ENCODE data around the gene DNAJB7.

The DNAJB7 gene

DNA sequence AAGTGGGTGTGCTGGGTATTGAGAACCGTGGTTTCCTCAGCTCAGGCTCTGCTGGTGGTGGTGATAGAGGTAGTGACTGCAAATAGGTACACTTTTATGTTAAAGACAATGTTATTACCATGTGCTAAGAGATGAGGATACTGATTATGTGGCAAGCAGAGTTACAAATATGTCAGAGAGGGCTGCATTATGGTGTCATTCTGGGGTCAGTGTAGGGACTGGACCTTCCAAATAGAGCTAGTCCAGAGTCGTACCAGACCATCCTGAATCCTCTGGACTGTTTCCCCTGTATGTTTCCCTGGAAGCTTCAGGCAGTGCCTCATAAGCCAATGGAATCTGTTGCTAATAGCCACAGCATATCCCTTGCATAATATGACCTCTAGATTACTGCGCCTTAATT lies at the start of gene DNAJB7:
Gene DNAJB7, minus strand, starts transcription at position 101 of the 400 bp plus-strand sequence. CDS start 119 bp downstream, outside the sequence.
- H3K27ac ChIP-seq: no peak within 1 kb of the TSS
- no peak for TF ChIP-seq ZFX (IDR thresholded peaks at IDR 0.05)
- TF ChIP-seq, protein P1, sequence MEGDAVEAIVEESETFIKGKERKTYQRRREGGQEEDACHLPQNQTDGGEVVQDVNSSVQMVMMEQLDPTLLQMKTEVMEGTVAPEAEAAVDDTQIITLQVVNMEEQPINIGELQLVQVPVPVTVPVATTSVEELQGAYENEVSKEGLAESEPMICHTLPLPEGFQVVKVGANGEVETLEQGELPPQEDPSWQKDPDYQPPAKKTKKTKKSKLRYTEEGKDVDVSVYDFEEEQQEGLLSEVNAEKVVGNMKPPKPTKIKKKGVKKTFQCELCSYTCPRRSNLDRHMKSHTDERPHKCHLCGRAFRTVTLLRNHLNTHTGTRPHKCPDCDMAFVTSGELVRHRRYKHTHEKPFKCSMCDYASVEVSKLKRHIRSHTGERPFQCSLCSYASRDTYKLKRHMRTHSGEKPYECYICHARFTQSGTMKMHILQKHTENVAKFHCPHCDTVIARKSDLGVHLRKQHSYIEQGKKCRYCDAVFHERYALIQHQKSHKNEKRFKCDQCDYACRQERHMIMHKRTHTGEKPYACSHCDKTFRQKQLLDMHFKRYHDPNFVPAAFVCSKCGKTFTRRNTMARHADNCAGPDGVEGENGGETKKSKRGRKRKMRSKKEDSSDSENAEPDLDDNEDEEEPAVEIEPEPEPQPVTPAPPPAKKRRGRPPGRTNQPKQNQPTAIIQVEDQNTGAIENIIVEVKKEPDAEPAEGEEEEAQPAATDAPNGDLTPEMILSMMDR (conservative IDR thresholded peaks at IDR 0.05): no peak

DNA sequence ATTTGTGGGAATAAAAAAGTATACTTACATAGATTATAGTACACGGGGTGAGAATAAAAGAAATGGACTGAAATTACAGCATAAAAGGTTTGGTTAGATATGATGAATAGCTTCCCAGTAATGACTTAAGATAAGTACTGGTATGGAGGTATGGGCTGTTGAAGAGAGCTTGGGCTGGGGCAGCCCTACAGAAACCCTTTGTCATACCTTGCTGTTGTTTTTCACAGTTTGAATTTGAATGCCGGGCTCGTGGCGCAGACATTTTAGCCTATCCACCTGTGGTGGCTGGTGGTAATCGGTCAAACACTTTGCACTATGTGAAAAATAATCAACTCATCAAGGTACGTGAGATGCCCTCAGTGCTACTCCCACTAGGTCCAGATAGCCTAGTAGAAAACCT lies 47.0 kb upstream of the DNAJB7 start:
- TF ChIP-seq, protein P1 (conservative IDR thresholded peaks at IDR 0.05): no peak
- TF ChIP-seq ZFX (IDR thresholded peaks at IDR 0.05): no peak

DNA sequence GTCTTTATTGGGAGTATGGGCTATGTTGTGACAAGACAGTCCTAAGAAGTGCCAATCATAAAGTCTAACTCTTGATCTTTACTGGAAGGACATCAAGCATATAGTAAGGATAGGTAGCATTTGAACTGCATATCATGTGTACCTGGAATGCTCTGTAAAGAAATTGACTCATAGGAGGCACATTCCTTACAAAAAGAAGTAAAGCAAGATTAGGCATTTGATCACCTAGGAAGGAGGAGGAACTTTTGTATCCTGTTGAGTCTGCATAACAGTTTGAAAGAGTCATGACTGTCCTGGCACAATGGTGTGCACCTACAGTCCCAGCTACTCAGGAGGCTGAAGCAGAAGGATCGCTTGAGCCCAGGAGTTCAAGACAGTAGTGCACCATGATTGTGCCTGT lies 42.2 kb upstream of the DNAJB7 start:
- no peak overlapping the region for H3K27ac ChIP-seq

More for the DNA sequence above, 47.0 kb upstream of the DNAJB7 start:
- no peak overlapping the region for H3K27ac ChIP-seq

DNA sequence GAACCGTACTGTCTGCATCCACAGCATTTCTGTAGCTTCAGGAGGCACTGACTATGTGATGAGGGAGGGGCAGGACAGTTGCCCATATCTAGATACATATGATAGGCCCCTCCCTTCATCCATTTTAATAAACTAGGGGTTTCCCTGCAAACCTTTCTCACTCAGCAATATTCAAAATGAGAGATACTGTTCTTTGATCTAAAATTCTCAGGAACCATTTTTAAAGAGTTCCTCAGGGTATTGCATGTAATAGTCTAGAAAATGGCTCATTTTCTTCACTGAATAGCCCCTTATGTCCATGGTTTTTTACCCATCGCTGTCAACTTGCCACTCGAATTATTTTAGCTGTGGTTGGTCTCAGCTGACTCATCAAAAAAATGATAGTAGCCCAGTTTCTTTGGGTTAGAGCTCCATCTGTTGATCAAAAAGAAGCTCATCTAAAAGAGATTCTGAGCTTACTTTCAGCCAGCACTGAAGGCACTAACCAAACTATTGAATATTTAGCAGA lies 37.0 kb upstream of the DNAJB7 start:
- TF ChIP-seq, protein P1 (conservative IDR thresholded peaks at IDR 0.05): peak; percentile 78
- no peak for TF ChIP-seq ZFX (IDR thresholded peaks at IDR 0.05)
- no peak overlapping the region for H3K27ac ChIP-seq

More for the DNA sequence above, 42.2 kb upstream of the DNAJB7 start:
- TF ChIP-seq ZFX (IDR thresholded peaks at IDR 0.05): no peak
- TF ChIP-seq, protein P1 (conservative IDR thresholded peaks at IDR 0.05): no peak

DNA sequence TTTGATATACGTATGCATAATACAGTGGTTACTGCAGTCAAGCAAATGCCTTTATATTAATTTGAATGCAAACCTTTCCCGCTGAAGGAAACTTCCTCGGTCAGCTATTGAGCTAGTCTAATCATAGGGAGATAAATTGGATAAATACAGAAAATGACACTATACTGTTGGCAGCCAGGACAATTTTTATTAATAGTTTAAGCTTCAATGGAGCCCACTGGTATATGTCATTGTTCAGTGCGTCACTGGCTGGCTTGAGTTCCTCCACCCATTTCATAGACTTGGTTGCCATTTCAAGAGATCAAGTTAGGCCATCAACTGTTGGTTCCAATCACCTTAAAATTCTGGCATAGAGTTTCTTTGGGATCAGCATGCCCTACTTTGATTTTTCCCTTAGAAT lies 32.5 kb upstream of the DNAJB7 start:
- no peak overlapping the region for H3K27ac ChIP-seq
- TF ChIP-seq, protein P1 (conservative IDR thresholded peaks at IDR 0.05): no peak
- no peak for TF ChIP-seq ZFX (IDR thresholded peaks at IDR 0.05)

DNA sequence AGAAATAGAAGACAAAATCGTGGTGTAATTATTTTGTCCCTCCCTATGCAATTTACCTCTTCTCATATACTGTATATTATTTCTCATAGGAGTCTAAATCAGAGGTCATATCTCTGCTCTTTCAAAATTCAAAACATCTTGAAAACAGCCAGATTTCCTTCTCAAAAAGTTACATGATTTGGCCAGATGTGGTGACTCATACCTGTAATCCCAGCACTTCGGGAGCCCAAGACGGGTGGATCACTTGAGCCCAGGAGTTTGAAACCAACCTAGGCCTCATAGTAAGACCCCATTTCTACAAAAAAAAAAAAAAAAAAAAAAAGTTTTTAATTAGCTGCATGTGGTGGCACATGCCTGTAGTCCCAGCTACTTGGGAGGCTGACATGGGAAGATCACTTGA lies 29.0 kb upstream of the DNAJB7 start:
- H3K27ac ChIP-seq: no peak overlapping the region
- TF ChIP-seq, protein P1 (conservative IDR thresholded peaks at IDR 0.05): no peak
- no peak for TF ChIP-seq ZFX (IDR thresholded peaks at IDR 0.05)

DNA sequence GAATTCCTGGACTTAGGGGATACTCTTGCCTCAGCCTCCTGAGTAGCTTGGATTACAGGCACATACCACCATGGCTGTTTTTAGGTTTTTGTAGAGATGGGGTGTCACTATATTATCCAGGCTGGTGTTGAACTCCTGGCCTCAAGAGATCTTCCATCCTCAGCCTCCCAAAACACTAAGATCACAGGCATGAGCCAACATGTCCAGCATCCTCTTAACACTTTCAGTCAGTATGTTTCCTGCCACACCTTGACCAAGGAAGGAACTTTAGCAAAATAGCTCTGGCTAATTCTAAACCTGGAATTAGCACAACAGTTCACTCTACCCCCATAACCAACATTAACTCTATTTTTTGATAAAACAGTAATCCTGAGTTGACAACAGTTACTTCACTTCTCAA lies 27.2 kb upstream of the DNAJB7 start:
- TF ChIP-seq, protein P1 (conservative IDR thresholded peaks at IDR 0.05): no peak
- no peak for TF ChIP-seq ZFX (IDR thresholded peaks at IDR 0.05)
- H3K27ac ChIP-seq: no peak overlapping the region
